Uterus (tissue), 4 donors: ENCODE data around the gene IQGAP1. TPM values are rescaled to one million over a fixed set of nuclear protein-coding genes. Genes with fewer than 3 reads are reported as not detected.
A peak's percentile ranks its signal among the peaks of the same experiment; 100 is the strongest.

Source experiments
- DNase-seq, 2 donors: peaks; one replicate each; pipeline ENCODE4 v3.0.0-alpha.2; 2019 to 2020
- H3K27ac ChIP-seq, 2 donors: fragments of 200-600 bp; sonication (generic); 1 replicate in 1 of 2; 2 replicates in 1 of 2; pipeline ENCODE4 v1.5.1; 2016 to 2018
- H3K27me3 ChIP-seq, 2 donors: fragments of 200-600 bp; sonication (generic); one replicate each; pipeline ENCODE4 v1.5.1; 2018 to 2019; ENCODE audit warnings: control low read depth in 1 of 2
- H3K36me3 ChIP-seq, 2 donors: fragments of 200-600 bp; sonication (generic); one replicate each; pipeline ENCODE4 v1.5.1; 2019; ENCODE audit warnings: control low read depth in 1 of 2
- H3K4me1 ChIP-seq, 2 donors: fragments of 200-600 bp; sonication (generic); one replicate each; pipeline ENCODE4 v1.5.1; 2018 to 2019; ENCODE audit warnings: control low read depth in 1 of 2
- H3K4me3 ChIP-seq, 2 donors: fragments of 200-600 bp; sonication (generic); 1 replicate in 1 of 2; 2 replicates in 1 of 2; pipeline ENCODE4 v1.5.1; 2018 to 2019; ENCODE audit warnings: mild to moderate bottlenecking in 1 of 2
- H3K9me3 ChIP-seq, 2 donors: fragments of 200-600 bp; sonication (generic); one replicate each; pipeline ENCODE4 v1.5.1; 2019; ENCODE audit warnings: control low read depth in 1 of 2
- POLR2A ChIP-seq, 2 donors: fragments of 450-650 bp; IDR thresholded peaks; one replicate each; pipeline ENCODE4 v1.6.1; 2016; ENCODE audit warnings: antibody characterized with exemption in 2 of 2, mild to moderate bottlenecking in 1 of 2, moderate library complexity in 1 of 2
- intact Hi-C: fragments of 100-400 bp; cut with DNase I; formaldehyde crosslinking; loops from one replicate; pipeline ENCODE4 v1.15.1; 2023; ENCODE audit warnings: low total_unique reads
- total RNA-seq, 4 donors: library from RNA; depleted of rRNA in 3 of 4; stranded (reverse); fragments of >200 nt in 3 of 4; gene quantifications; one replicate each; pipeline versions ENCODE4 v1.1.0 to v1.2.4, GENCODE V29; 2014 to 2023
- TF ChIP-seq, protein P1 (sequence below), 4 experiments: fragments of 200-600 bp in 2 of 4; fragments of 450-650 bp in 2 of 4; sonication (generic) in 2 of 4; IDR thresholded peaks; one replicate each; pipeline ENCODE4 v1.5.1; 2016 to 2019; ENCODE audit warnings: antibody characterized with exemption in 4 of 4, mild to moderate bottlenecking in 2 of 4, moderate library complexity in 1 of 4
- donor health status: DM: yes; HTN: yes; CAD: no.

Gene IQGAP1
- total RNA-seq, 4 donors from 2014 or later = 195 to 777 (median 290) TPM

DNA sequence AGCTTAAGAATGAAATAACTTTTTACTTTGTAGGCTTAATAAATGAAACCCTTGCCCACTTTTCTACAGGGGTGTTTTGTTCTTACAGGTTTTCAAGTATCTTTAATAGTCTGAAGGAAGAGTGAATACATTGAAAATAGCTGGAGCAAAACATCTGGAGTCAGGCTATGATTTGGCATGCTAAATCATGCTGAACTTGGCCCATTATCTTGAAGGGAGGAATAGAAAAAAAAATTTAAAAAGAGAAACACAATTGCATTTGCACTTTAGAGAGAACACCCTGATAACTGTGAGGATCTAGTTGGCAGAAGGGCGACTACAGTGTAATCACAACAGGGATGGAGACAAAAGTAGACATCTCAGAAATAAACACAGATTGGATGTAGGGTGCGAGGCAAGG lies 1.8 kb upstream of the IQGAP1 start:
- intact Hi-C loops = no loop called here
- Histone ChIP-seq H3K27me3 (no peaks in the 10 kb centered on the region), H3K27ac (peak overlapping the region; percentile 51), H3K9me3 (no peaks in the 10 kb centered on the region), H3K36me3 (no peaks in the 10 kb centered on the region), H3K4me3 (no peak overlapping the region), H3K4me1 (peaks cover 0 to 7% of the 10 kb centered on the region in 2 donors)
- no peak for DNase-seq
- no peak for TF ChIP-seq POLR2A (IDR thresholded peaks at IDR 0.05)
- TF ChIP-seq, protein P1, sequence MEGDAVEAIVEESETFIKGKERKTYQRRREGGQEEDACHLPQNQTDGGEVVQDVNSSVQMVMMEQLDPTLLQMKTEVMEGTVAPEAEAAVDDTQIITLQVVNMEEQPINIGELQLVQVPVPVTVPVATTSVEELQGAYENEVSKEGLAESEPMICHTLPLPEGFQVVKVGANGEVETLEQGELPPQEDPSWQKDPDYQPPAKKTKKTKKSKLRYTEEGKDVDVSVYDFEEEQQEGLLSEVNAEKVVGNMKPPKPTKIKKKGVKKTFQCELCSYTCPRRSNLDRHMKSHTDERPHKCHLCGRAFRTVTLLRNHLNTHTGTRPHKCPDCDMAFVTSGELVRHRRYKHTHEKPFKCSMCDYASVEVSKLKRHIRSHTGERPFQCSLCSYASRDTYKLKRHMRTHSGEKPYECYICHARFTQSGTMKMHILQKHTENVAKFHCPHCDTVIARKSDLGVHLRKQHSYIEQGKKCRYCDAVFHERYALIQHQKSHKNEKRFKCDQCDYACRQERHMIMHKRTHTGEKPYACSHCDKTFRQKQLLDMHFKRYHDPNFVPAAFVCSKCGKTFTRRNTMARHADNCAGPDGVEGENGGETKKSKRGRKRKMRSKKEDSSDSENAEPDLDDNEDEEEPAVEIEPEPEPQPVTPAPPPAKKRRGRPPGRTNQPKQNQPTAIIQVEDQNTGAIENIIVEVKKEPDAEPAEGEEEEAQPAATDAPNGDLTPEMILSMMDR (IDR thresholded peaks at IDR 0.05) = no peak

DNA sequence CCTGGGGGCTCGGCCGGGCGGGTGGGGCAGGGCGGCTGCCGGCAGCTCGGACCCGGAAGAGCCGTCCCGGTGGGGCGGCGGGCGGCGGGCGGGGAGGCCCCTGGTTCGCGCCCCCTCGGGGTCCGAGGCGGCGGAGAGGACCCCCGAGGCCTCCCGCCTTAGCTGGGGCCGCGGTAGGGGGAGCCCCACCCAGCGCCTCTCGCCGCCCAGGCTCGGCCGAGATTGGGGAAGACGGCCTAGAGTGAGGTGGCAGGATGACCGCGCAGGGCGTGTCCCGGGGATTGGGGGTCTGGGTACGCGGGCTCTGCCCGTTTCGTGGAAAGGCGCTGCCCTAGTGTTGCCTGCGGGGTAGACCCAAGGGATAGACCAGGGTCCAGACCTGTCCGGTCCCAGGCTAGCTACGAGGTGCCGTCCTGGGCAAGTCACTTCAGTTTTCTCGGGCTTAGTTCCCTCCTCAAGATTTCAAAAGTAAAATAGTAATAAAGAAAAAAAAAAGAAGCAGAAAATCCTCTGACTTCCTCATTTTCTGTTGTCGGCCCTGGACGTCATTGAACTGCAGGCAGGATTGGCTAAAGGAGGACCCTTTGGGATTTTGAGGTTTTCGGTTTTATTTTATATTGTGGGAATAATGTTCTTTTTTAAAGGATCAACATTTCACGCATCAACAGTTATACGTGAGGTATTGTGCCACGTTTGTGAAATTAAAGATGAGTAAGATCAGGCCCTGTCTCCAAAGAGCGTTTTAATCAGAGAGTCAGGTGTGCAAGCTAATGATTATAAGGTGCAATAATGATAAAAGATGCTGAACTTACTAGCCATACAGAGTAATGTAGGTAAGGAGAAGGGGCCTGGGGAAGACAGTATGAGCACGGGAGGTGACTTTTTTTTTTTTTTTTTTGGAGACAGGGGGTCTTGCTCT lies 679 bp downstream of the IQGAP1 start:
- Histone ChIP-seq H3K9me3 (no peaks in the 10 kb centered on the region), H3K27ac (peak overlapping the region; percentile 94 to 99), H3K36me3 (no peaks in the 10 kb centered on the region), H3K27me3 (no peaks in the 10 kb centered on the region), H3K4me3 (peak overlapping the region; percentile 54 to 82), H3K4me1 (peaks cover 0 to 7% of the 10 kb centered on the region in 2 donors)
- DNase-seq = peak; percentile 70 to 71
- TF ChIP-seq, protein P1 (IDR thresholded peaks at IDR 0.05) = no peak
- no peak for TF ChIP-seq POLR2A (IDR thresholded peaks at IDR 0.05)
- intact Hi-C loops = no loop called here

DNA sequence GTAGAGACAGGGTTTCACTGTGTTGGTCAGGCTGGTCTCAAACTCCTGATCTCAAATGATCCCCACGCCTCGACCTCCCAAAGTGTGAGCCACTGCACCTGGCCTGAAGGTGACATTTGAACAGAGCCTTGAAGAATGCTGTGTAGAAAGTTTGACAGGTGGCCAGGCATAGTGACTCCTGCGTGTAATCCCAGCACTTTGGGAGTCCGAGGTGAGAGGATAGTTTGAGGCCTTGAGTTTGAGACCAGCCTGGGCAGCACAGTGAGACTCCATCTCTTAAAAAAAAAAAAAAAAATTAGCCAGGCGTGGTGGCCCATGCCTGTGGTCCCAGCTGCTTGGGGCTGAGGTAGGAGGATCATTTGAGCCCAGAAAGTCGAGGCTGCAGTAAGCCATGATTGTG lies 1.5 kb downstream of the IQGAP1 start:
- Histone ChIP-seq H3K4me1 (peaks cover 4 to 10% of the 10 kb centered on the region in 2 donors), H3K36me3 (no peaks in the 10 kb centered on the region), H3K27ac (peak overlapping the region; percentile 94 to 99), H3K9me3 (no peaks in the 10 kb centered on the region), H3K27me3 (no peaks in the 10 kb centered on the region), H3K4me3 (peak overlapping the region; percentile 54 to 82)
- no peak for TF ChIP-seq POLR2A (IDR thresholded peaks at IDR 0.05)
- TF ChIP-seq, protein P1 (IDR thresholded peaks at IDR 0.05) = no peak
- no peak for DNase-seq
- intact Hi-C loops = no loop called here

DNA sequence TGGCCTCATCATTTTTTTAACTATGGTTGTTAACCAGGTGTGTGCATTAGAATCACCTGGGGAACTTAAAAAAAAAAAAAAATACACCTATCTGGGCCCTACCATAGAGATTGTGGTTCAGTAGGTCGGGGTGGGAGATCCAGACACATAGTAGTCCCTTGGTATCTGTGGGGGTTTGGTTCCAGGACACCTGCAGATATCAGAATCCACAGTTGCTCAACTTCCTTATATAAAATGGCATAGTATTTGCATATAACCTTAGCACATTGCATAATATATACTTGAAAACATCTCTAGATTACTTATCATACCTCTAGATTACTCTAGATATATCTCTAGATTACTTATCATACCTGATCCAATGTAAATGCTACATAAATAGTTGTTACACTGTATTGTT lies 5.0 kb downstream of the IQGAP1 start:
- Histone ChIP-seq H3K4me3 (no peak overlapping the region), H3K27me3 (no peaks in the 10 kb centered on the region), H3K4me1 (peaks cover 8 to 10% of the 10 kb centered on the region in 2 donors), H3K9me3 (no peaks in the 10 kb centered on the region), H3K36me3 (no peaks in the 10 kb centered on the region), H3K27ac (peak overlapping the region; percentile 30 to 78)
- intact Hi-C loops = no loop called here
- TF ChIP-seq, protein P1 (IDR thresholded peaks at IDR 0.05) = no peak
- no peak for TF ChIP-seq POLR2A (IDR thresholded peaks at IDR 0.05)
- no peak for DNase-seq

DNA sequence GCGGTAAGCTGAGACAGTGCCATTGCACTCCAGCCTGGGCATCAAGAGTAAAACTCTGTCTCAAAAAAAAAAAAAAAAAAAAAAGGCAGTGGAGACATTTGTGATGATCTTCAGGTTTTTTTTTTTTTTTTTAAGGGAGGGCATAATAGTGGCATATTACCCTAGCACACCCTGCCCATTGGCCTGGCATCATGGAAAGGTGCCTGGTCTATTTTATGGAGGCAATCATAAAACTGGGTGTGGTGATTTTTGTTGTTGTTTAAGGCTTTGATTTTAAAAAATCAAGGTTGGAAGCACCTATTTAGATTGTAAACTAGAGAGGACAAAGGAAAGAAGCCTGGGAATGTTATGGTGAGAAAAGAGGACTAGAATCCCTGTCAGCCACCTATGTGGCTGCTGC lies 6.0 kb downstream of the IQGAP1 start:
- Histone ChIP-seq H3K36me3 (no peaks in the 10 kb centered on the region), H3K4me1 (peaks cover 8 to 11% of the 10 kb centered on the region in 2 donors), H3K27ac (peak overlapping the region; percentile 54 to 78), H3K27me3 (no peaks in the 10 kb centered on the region), H3K4me3 (no peak overlapping the region), H3K9me3 (no peaks in the 10 kb centered on the region)
- TF ChIP-seq, protein P1 (IDR thresholded peaks at IDR 0.05) = no peak
- no peak for TF ChIP-seq POLR2A (IDR thresholded peaks at IDR 0.05)
- DNase-seq = no peak
- intact Hi-C loops = no loop called here
